PC-3 (cell line): ENCODE measurements around the gene TNRC18.

Experiments used
- CTCF ChIP-seq: fragments of 300-600 bp; sonication (generic); conservative IDR thresholded peaks from 2 replicates; pipeline ENCODE4 v1.5.1; 2017; ENCODE audit warnings: antibody characterized with exemption, low read depth, mild to moderate bottlenecking, low read length
- EZH2 ChIP-seq: fragments of 300-600 bp; sonication (generic); IDR thresholded peaks from one replicate; pipeline ENCODE4 v1.6.1; 2017; ENCODE audit warnings: antibody characterized with exemption, mild to moderate bottlenecking, low read length; ENCODE audit not compliant: unreplicated experiment

- no peak for TF ChIP-seq CTCF
- no peak for TF ChIP-seq EZH2
These were observed 5.4 kb downstream of the TNRC18 start for GRCh38 chr7:5418285-5418582.
